Nephron progenitor cell (in vitro differentiated cells): ENCODE data around the gene PSORS1C2.

Source experiments
- DNase-seq: peaks from one replicate; pipeline ENCODE4 v3.0.0; 2021
- H3K27ac Mint-ChIP-seq: 2 replicates; pipeline ENCODE4 v1.8.0; 2021; ENCODE audit warnings: mild to moderate bottlenecking, moderate library complexity, mixed read lengths
- H3K27me3 Mint-ChIP-seq: 2 replicates; pipeline ENCODE4 v1.8.0; 2021; ENCODE audit warnings: mild to moderate bottlenecking, low read depth, mixed read lengths; ENCODE audit not compliant: poor library complexity
- H3K36me3 Mint-ChIP-seq: 2 replicates; pipeline ENCODE4 v1.8.0; 2021; ENCODE audit warnings: low read depth, mixed read lengths
- H3K4me1 Mint-ChIP-seq: 2 replicates; pipeline ENCODE4 v1.8.0; 2021; ENCODE audit warnings: mixed read lengths
- H3K4me3 Mint-ChIP-seq: 2 replicates; pipeline ENCODE4 v1.8.0; 2021; ENCODE audit warnings: mild to moderate bottlenecking, moderate library complexity, mixed read lengths
- H3K9me3 Mint-ChIP-seq: 2 replicates; pipeline ENCODE4 v1.8.0; 2021; ENCODE audit warnings: mild to moderate bottlenecking, moderate library complexity, mixed read lengths
- TF ChIP-seq, protein P1 (sequence below): fragments of 200-600 bp; sonication (generic); IDR thresholded peaks from 2 replicates; pipeline ENCODE4 v1.5.0; 2021; ENCODE audit warnings: antibody characterized with exemption

The PSORS1C2 gene

DNA sequence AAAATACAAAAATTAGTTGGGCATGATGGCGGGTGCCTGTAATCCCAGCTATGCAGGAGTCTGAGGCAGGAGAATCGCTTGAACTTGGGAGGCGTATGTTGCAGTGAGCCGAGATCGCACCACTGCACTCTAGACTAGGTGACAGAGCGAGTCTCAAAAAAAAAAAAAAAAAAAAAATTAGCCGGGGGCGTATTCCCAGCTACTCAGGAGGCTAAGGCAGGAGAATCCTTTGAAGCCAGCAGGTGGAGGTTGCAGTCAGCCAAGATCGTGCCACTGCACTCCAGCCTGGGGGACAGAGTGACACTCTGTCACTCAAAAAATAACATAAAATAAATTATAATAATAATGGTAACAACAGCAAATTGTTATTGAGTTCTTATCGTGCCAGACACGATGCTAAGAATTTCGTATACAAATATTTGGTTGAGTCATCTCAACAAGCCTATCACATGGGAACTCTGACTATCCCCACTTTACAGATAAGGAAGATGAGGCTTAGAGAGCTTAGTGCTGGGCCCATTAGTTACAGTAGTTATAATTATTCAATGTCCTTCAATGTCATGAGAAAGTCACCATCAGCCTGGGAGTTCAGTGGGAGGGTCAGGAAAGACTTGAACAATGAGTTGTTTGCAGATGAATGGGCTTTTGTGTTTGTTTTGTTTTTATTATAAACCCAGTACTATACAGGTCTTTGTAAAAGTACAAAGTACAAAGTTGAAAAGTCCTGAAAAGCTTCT lies 45.9 kb downstream of the PSORS1C2 start:
- H3K4me3 Mint-ChIP-seq, result no peak overlapping the region
- no peaks in the 10 kb centered on the region for H3K9me3 Mint-ChIP-seq
- H3K27ac Mint-ChIP-seq, result no peak overlapping the region
- peaks cover 19% of the 10 kb centered on the region for H3K27me3 Mint-ChIP-seq
- H3K36me3 Mint-ChIP-seq, result no peaks in the 10 kb centered on the region
- no peak for DNase-seq
- TF ChIP-seq, protein P1, sequence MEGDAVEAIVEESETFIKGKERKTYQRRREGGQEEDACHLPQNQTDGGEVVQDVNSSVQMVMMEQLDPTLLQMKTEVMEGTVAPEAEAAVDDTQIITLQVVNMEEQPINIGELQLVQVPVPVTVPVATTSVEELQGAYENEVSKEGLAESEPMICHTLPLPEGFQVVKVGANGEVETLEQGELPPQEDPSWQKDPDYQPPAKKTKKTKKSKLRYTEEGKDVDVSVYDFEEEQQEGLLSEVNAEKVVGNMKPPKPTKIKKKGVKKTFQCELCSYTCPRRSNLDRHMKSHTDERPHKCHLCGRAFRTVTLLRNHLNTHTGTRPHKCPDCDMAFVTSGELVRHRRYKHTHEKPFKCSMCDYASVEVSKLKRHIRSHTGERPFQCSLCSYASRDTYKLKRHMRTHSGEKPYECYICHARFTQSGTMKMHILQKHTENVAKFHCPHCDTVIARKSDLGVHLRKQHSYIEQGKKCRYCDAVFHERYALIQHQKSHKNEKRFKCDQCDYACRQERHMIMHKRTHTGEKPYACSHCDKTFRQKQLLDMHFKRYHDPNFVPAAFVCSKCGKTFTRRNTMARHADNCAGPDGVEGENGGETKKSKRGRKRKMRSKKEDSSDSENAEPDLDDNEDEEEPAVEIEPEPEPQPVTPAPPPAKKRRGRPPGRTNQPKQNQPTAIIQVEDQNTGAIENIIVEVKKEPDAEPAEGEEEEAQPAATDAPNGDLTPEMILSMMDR, result no peak
- H3K4me1 Mint-ChIP-seq, result no peaks in the 10 kb centered on the region

GRCh38 chr6:31092238-31092637 lies 46.6 kb downstream of the PSORS1C2 start:
- TF ChIP-seq, protein P1, result no peak
- Mint-ChIP-seq H3K9me3 (no peaks in the 10 kb centered on the region), H3K4me1 (peaks cover 6% of the 10 kb centered on the region), H3K4me3 (no peak overlapping the region), H3K36me3 (no peaks in the 10 kb centered on the region), H3K27ac (no peak overlapping the region), H3K27me3 (peaks cover 22% of the 10 kb centered on the region)
- no peak for DNase-seq

DNA sequence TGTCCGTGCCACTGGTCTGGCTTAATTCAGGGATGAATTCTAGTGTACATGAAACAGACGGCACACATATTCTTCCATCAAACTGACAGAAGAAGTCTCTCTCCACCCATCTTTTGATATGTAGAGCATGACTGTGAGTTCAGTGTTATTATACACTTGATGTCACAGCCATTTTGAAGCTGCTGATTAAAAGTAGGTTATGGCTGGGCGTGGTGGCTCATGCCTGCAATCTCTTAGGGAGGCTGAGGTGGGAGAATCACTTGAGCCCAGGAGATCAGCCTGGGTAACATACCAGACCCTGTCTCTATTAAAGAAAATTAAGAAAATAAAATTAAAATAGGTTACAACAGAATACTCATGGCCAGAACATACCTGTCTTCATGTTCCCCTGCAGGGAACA lies 47.2 kb downstream of the PSORS1C2 start:
- Mint-ChIP-seq H3K27me3 (peaks cover 19% of the 10 kb centered on the region), H3K36me3 (no peaks in the 10 kb centered on the region), H3K27ac (no peak overlapping the region), H3K4me1 (peaks cover 11% of the 10 kb centered on the region), H3K9me3 (no peaks in the 10 kb centered on the region), H3K4me3 (no peak overlapping the region)
- DNase-seq, result no peak
- TF ChIP-seq, protein P1, result no peak

GRCh38 chr6:31090973-31091364 lies 47.9 kb downstream of the PSORS1C2 start:
- no peak overlapping the region for H3K4me3 Mint-ChIP-seq
- H3K27me3 Mint-ChIP-seq, result peaks cover 18% of the 10 kb centered on the region
- DNase-seq, result no peak
- H3K27ac Mint-ChIP-seq, result no peak overlapping the region
- TF ChIP-seq, protein P1, result no peak
- no peaks in the 10 kb centered on the region for H3K9me3 Mint-ChIP-seq
- H3K4me1 Mint-ChIP-seq, result peaks cover 13% of the 10 kb centered on the region
- H3K36me3 Mint-ChIP-seq, result no peaks in the 10 kb centered on the region

- no peaks in the 10 kb centered on the region for H3K36me3 Mint-ChIP-seq
- no peaks in the 10 kb centered on the region for H3K9me3 Mint-ChIP-seq
- no peak overlapping the region for H3K27ac Mint-ChIP-seq
- TF ChIP-seq, protein P1, result no peak
- no peak overlapping the region for H3K4me3 Mint-ChIP-seq
- peaks cover 13% of the 10 kb centered on the region for H3K4me1 Mint-ChIP-seq
- peaks cover 19% of the 10 kb centered on the region for H3K27me3 Mint-ChIP-seq
- DNase-seq, result no peak
Observed at GRCh38 chr6:31090275-31090972, 48.4 kb downstream of the PSORS1C2 start.
